Endothelial cell of umbilical vein (primary cell): ENCODE measurements around the gene RASL12. TPM values are rescaled to one million over a fixed set of nuclear protein-coding genes. Genes with fewer than 3 reads are reported as not detected.
A peak's percentile ranks its signal among the peaks of the same experiment; 100 is the strongest.

Experiments used
- BruUV-seq: library from RNA; stranded (reverse); fragments of 400-500 nt; replicated peaks from 2 replicates; lab custom pipeline; 2021; lab: Mats Ljungman, UMichigan
- CTCF ChIA-PET: fragments of 300-600, 350-600 bp; sonication (Branson Sonifier 250); formaldehyde crosslinking; loops from one replicate; lab custom pipeline; 2021; ENCODE audit warnings: antibody characterized with exemption, inconsistent platforms; lab: Charles Lee
- POLR2A ChIA-PET: fragments of 300-600, 350-600 bp; sonication (Branson Sonifier 250); formaldehyde crosslinking; loops from one replicate; lab custom pipeline; 2021; ENCODE audit warnings: antibody characterized with exemption, inconsistent platforms; lab: Charles Lee
- DNase-seq: peaks from one replicate; pipeline ENCODE4 v3.0.0-alpha.2; 2011; ENCODE audit warnings: low read depth, low spot score
- FAIRE-seq: peaks from 2 replicates; lab custom pipeline; 2011; peaks lifted over from hg19 to GRCh38; lab: Jason Lieb, UNC
- H2AFZ ChIP-seq: 2 replicates; pipeline ENCODE4 v1.6.0; 2012; ENCODE audit warnings: low read depth, low read length, control low read depth, inconsistent platforms
- H3K27ac ChIP-seq: 2 replicates; pipeline ENCODE4 v1.5.1; 2011; ENCODE audit warnings: low read depth, mild to moderate bottlenecking, control low read depth, low read length, moderate library complexity; ENCODE audit not compliant: insufficient read depth
- H3K27me3 ChIP-seq, 2 experiments: 2 replicates each; pipeline versions ENCODE4 v1.6.0 to v1.6.1; 2011; ENCODE audit warnings: low read length in 2 of 2, mixed read lengths in 1 of 2; ENCODE audit not compliant: control insufficient read depth in 2 of 2, insufficient read depth in 2 of 2
- H3K36me3 ChIP-seq, 2 experiments: 2 replicates in 1 of 2; 3 replicates in 1 of 2; pipeline ENCODE4 v1.5.1; 2011; ENCODE audit warnings: low read length in 2 of 2, mild to moderate bottlenecking in 1 of 2, moderate library complexity in 1 of 2; ENCODE audit not compliant: control insufficient read depth in 2 of 2, insufficient read depth in 2 of 2; ENCODE audit errors: extremely low read depth in 1 of 2
- H3K4me1 ChIP-seq: 3 replicates; pipeline ENCODE4 v1.5.1; 2011; ENCODE audit warnings: mild to moderate bottlenecking, low read length; ENCODE audit not compliant: control insufficient read depth, insufficient read depth; ENCODE audit errors: extremely low read depth
- H3K4me2 ChIP-seq: 2 replicates; pipeline ENCODE4 v1.6.1; 2011; ENCODE audit warnings: low read length, control low read depth, mixed read lengths; ENCODE audit not compliant: insufficient read depth
- H3K4me3 ChIP-seq, 3 experiments: fragments of 200-600 bp in 1 of 3; sonication (generic), shearing (Covaris generic) in 1 of 3; replicated peaks in 1 of 3; 2 replicates each; pipeline ENCODE4 v1.5.1; 2011 to 2016; ENCODE audit warnings: control low read depth in 3 of 3, low read length in 3 of 3, mild to moderate bottlenecking in 2 of 3, inconsistent platforms in 1 of 3, low read depth in 1 of 3, moderate library complexity in 1 of 3; ENCODE audit not compliant: insufficient read depth in 1 of 3
- H3K79me2 ChIP-seq: 2 replicates; pipeline ENCODE4 v1.6.0; 2012; ENCODE audit warnings: low read length, inconsistent platforms; ENCODE audit not compliant: control insufficient read depth, insufficient read depth
- H3K9ac ChIP-seq: replicated peaks from 2 replicates; pipeline ENCODE3; 2011; ENCODE audit warnings: low read length, control low read depth; ENCODE audit not compliant: insufficient read depth; ENCODE audit errors: extremely low read depth
- H3K9me1 ChIP-seq: replicated peaks from 3 replicates; pipeline ENCODE4 v1.6.0; 2011; ENCODE audit warnings: mild to moderate bottlenecking, low read length; ENCODE audit not compliant: control insufficient read depth, insufficient read depth; ENCODE audit errors: extremely low read depth
- H3K9me3 ChIP-seq: replicated peaks from 2 replicates; pipeline ENCODE4 v1.5.1; 2012; ENCODE audit warnings: low read length, inconsistent platforms; ENCODE audit not compliant: control insufficient read depth, insufficient read depth
- H4K20me1 ChIP-seq: replicated peaks from 2 replicates; pipeline ENCODE3; 2011; ENCODE audit warnings: mild to moderate bottlenecking, low read length; ENCODE audit not compliant: control insufficient read depth, insufficient read depth; ENCODE audit errors: extremely low read depth
- CTCF ChIP-seq, 2 donors: IDR thresholded peaks; 1 replicate in 1 of 2; 2 replicates in 1 of 2; pipeline ENCODE4 v1.5.1; 2011; ENCODE audit warnings: low read length in 2 of 2, mild to moderate bottlenecking in 2 of 2, moderate library complexity in 2 of 2, control low read depth in 1 of 2, inconsistent platforms in 1 of 2, low read depth in 1 of 2; ENCODE audit not compliant: insufficient read depth in 1 of 2; ENCODE audit errors: extremely low read depth in 1 of 2
- EZH2 ChIP-seq: IDR thresholded peaks from 2 replicates; pipeline ENCODE4 v1.6.1; 2012; ENCODE audit warnings: borderline replicate concordance, low read depth, mild to moderate bottlenecking, moderate library complexity, low read length, inconsistent platforms; ENCODE audit not compliant: severe bottlenecking
- dilution Hi-C: fragments of 300-500 bp; cut with MboI; formaldehyde crosslinking; loops from one replicate; pipeline ENCODE4 v1.15.0; 2019; ENCODE audit warnings: low sequenced_read_pairs; ENCODE audit not compliant: extremely low pct_ligation_motif_present
- intact Hi-C: fragments of 100-400 bp; cut with micrococcal nuclease; formaldehyde crosslinking; loops from one replicate; pipeline ENCODE4 v1.10.0; 2022
- polyA plus RNA-seq, 4 experiments: library from polyadenylated mRNA; depleted of rRNA in 3 of 4; stranded (reverse) in 3 of 4; unstranded in 1 of 4; fragments of >200 nt; gene quantifications; 2 replicates each; pipeline versions ENCODE4 v1.2.1 to v1.2.3, GENCODE V29; 2011 to 2012; ENCODE audit warnings: missing spikeins in 1 of 4
- total RNA-seq: library from RNA; stranded (reverse); gene quantifications from 2 replicates; pipeline ENCODE4 v1.2.3, GENCODE V29; 2021

Gene RASL12
- total and polyA plus RNA-seq, 2 donors (not counting 3 experiments of a cell fraction or from before 2014, with no cell fraction given) = not detected

GRCh38 chr15:65085990-65086679 is 18.3 kb upstream of the RASL12 start:
- CTCF ChIA-PET = interaction anchor here (0.9 to 8.8 kb wide), 9 partner anchors 10 to 355 kb away, joined by 3 to 64 read pairs (median 6); no protein-coding TSS in a partner anchor

More at GRCh38 chr15:65085990-65086679, 18.3 kb upstream of the RASL12 start:
- peak; percentile 62 for FAIRE-seq
- no peak overlapping the region for H3K27ac ChIP-seq
- no peaks in the 10 kb centered on the region for H3K79me2 ChIP-seq
- H3K27me3 ChIP-seq = peaks cover 28 to 29% of the 10 kb centered on the region in 2 experiments
- no peak overlapping the region for H3K9ac ChIP-seq
- no peaks in the 10 kb centered on the region for H3K9me1 ChIP-seq
- no TSS peak for BruUV-seq
- dilution Hi-C loops (no loop called here), intact Hi-C loops (loop anchor here (1.0 kb wide), 1 partner anchor 32 kb away; no protein-coding TSS in a partner anchor)
- no peak overlapping the region for H2AFZ ChIP-seq
- H3K4me2 ChIP-seq = no peak overlapping the region
- no peak overlapping the region for H3K4me3 ChIP-seq
- POLR2A ChIA-PET = interaction anchor here (0.5 kb wide), 1 partner anchor 414 kb away, joined by 3 read pairs; no protein-coding TSS in a partner anchor
- TF ChIP-seq EZH2 (no peak), CTCF (IDR thresholded peaks at IDR 0.05; ENCODE audit: extremely low read depth in 1 of 2, insufficient read depth in 1 of 2, low read depth in 1 of 2, low read length in 2 of 2) (peak; percentile 20 to 57)
- H3K9me3 ChIP-seq = no peaks in the 10 kb centered on the region
- no peaks in the 10 kb centered on the region for H3K36me3 ChIP-seq
- H4K20me1 ChIP-seq = no peaks in the 10 kb centered on the region
- no peaks in the 10 kb centered on the region for H3K4me1 ChIP-seq
- DNase-seq = peak; percentile 18
